A549 treated with CORT108297 at 1 μM for 4 hours (cell line): ENCODE measurements around the gene ALOXE3. TPM values are rescaled to one million over a fixed set of nuclear protein-coding genes. Genes with fewer than 3 reads are reported as not detected.

Experiments used
- total RNA-seq: library from RNA; stranded (reverse); fragments of 200-300 nt; extraction: Qiagen RNA extraction; gene quantifications from 5 replicates; pipeline ENCODE4 v1.2.3, GENCODE V29; 2022

Gene ALOXE3
- 5.8 to 9.3 TPM (median 8.0 TPM) in 5 replicates for total RNA-seq

GRCh38 chr17:8117980-8118768 lies at the start of gene ALOXE3:
Gene ALOXE3, minus strand, starts transcription at chr17:8118514. Its CDS starts 524 bp downstream, at chr17:8117990.

GRCh38 chr17:8162233-8162996 lies 44.1 kb upstream of the ALOXE3 start, which contains the start of gene VAMP2:
Gene VAMP2, minus strand, starts transcription at chr17:8162948. Its CDS starts 69 bp downstream, at chr17:8162879.

GRCh38 chr17:8152112-8152775 lies 33.9 kb upstream of the ALOXE3 start, which contains the start of gene PER1:
Gene PER1, minus strand, starts transcription at chr17:8152404. Its CDS starts 1,698 bp downstream, at chr17:8150706.

GRCh38 chr17:8123695-8124349 lies 5.5 kb upstream of the ALOXE3 start, which contains the start of gene HES7:
Gene HES7, minus strand, starts transcription at chr17:8124106. Its CDS starts 22 bp downstream, at chr17:8124084.

GRCh38 chr17:8087075-8087951 lies 31.0 kb downstream of the ALOXE3 start, which contains the start of gene ALOX12B:
Gene ALOX12B, minus strand, starts transcription at chr17:8087716. Its CDS starts 274 bp downstream, at chr17:8087442.

Other genes starting within 250 kb of the ALOXE3 start
- gene CHD3, start 229.7 kb downstream of the ALOXE3 start, total RNA-seq: 58.9 to 70.4 TPM (median 63.8 TPM) in 5 replicates
- 1.2 to 1.9 TPM (median 1.5 TPM) in 5 replicates for gene RNF227, start 202.2 kb downstream of the ALOXE3 start, total RNA-seq
- gene KCNAB3, start 188.7 kb downstream of the ALOXE3 start, total RNA-seq: 1.7 to 3.1 TPM (median 2.6 TPM) in 5 replicates
- gene TRAPPC1, start 186.6 kb downstream of the ALOXE3 start, total RNA-seq: 298 to 343 TPM (median 309 TPM) in 5 replicates
- gene CNTROB, start 186.3 kb downstream of the ALOXE3 start, total RNA-seq: 32.1 to 47.2 TPM (median 42.7 TPM) in 5 replicates
- 0.07 to 0.40 TPM (median 0.11 TPM) in 4 of 5 replicates, not detected in the other for gene GUCY2D, start 115.9 kb downstream of the ALOXE3 start, total RNA-seq
- gene ALOX15B, start 79.5 kb downstream of the ALOXE3 start, total RNA-seq: 0.03 to 0.05 TPM (median 0.04 TPM) in 3 of 5 replicates, not detected in the others
- 1.3 to 2.1 TPM (median 1.6 TPM) in 5 replicates for gene ALOX12B, start 30.8 kb downstream of the ALOXE3 start, total RNA-seq
- 1.6 to 3.7 TPM (median 3.1 TPM) in 5 replicates for gene HES7, start 5.6 kb upstream of the ALOXE3 start, total RNA-seq
- gene PER1, start 33.9 kb upstream of the ALOXE3 start, total RNA-seq: 19.4 to 22.8 TPM (median 21.1 TPM) in 5 replicates
- gene VAMP2, start 44.4 kb upstream of the ALOXE3 start, total RNA-seq: 20.8 to 30.3 TPM (median 26.2 TPM) in 5 replicates
- 18.9 to 23.4 TPM (median 20.9 TPM) in 5 replicates for gene TMEM107, start 57.9 kb upstream of the ALOXE3 start, total RNA-seq
- gene BORCS6, start 71.7 kb upstream of the ALOXE3 start, total RNA-seq: 5.4 to 9.0 TPM (median 8.1 TPM) in 5 replicates
- gene AURKB, start 92.1 kb upstream of the ALOXE3 start, total RNA-seq: 156 to 178 TPM (median 158 TPM) in 5 replicates
- gene CTC1, start 129.5 kb upstream of the ALOXE3 start, total RNA-seq: 11.3 to 21.2 TPM (median 17.1 TPM) in 5 replicates
- 47.8 to 55.0 TPM (median 53.4 TPM) in 5 replicates for gene PFAS, start 130.8 kb upstream of the ALOXE3 start, total RNA-seq
- 36.6 to 48.2 TPM (median 47.6 TPM) in 5 replicates for gene RANGRF, start 170.2 kb upstream of the ALOXE3 start, total RNA-seq
- gene SLC25A35, start 176.9 kb upstream of the ALOXE3 start, total RNA-seq: 5.9 to 9.1 TPM (median 7.4 TPM) in 5 replicates
- 0.03 TPM in 1 of 5 replicates, not detected in the others for gene ARHGEF15, start 191.7 kb upstream of the ALOXE3 start, total RNA-seq
- gene ODF4, start 221.3 kb upstream of the ALOXE3 start, total RNA-seq: not detected in 5 replicates